Body of pancreas (tissue), 4 donors: ENCODE data around the gene DLG2. TPM values are rescaled to one million over a fixed set of nuclear protein-coding genes. Genes with fewer than 3 reads are reported as not detected.

Source experiments
- ATAC-seq: fragments of 150-250 bp; one replicate; pipeline ENCODE4 v1.9.1; 2016
- DNase-seq, 4 donors: peaks; one replicate each; pipeline ENCODE4 v3.0.0-alpha.2; 2019
- H3K27ac ChIP-seq, 4 donors: fragments of 200-600 bp; sonication (generic); 1 replicate in 3 of 4; 2 replicates in 1 of 4; pipeline versions ENCODE4 v1.5.1 to v1.6.1; 2016 to 2019; ENCODE audit warnings: mild to moderate bottlenecking in 1 of 4, mixed read lengths in 1 of 4, moderate library complexity in 1 of 4
- H3K27me3 ChIP-seq, 2 donors: fragments of 200-600 bp; sonication (generic); one replicate each; pipeline ENCODE4 v1.6.0; 2016; ENCODE audit warnings: mild to moderate bottlenecking in 1 of 2
- H3K36me3 ChIP-seq, 2 donors: fragments of 200-600 bp; sonication (generic); replicated peaks in 1 of 2; 2 replicates each; pipeline ENCODE4 v1.5.1; 2016; ENCODE audit warnings: low read depth in 2 of 2; ENCODE audit not compliant: insufficient read depth in 1 of 2
- H3K4me1 ChIP-seq: fragments of 200-600 bp; sonication (generic); one replicate; pipeline ENCODE4 v1.6.0; 2016
- H3K4me3 ChIP-seq, 2 donors: fragments of 200-600 bp; sonication (generic); 1 replicate in 1 of 2; 2 replicates in 1 of 2; pipeline ENCODE4 v1.5.1; 2016 to 2019
- H3K9me3 ChIP-seq, 3 donors: fragments of 200-600 bp; sonication (generic); 1 replicate in 2 of 3; 2 replicates in 1 of 3; pipeline ENCODE4 v1.5.1; 2016
- CTCF ChIP-seq, 7 experiments: fragments of 450-650 bp in 4 of 7; fragments of 200-600 bp in 3 of 7; sonication (generic) in 3 of 7; IDR thresholded peaks; one replicate each; pipeline ENCODE4 v1.5.1; 2016 to 2019; ENCODE audit warnings: antibody characterized with exemption in 7 of 7
- POLR2A ChIP-seq, 3 donors: fragments of 450-650 bp; IDR thresholded peaks; one replicate each; pipeline ENCODE4 v1.6.1; 2016; ENCODE audit warnings: antibody characterized with exemption in 3 of 3, mild to moderate bottlenecking in 2 of 3
- WGBS, 2 donors: methylation state at CpG; one replicate each; pipeline ENCODE4 v1.1.5; 2017; 5-methylcytosine and 5-hydroxymethylcytosine counted together
- intact Hi-C: fragments of 100-400 bp; cut with DNase I; formaldehyde crosslinking; loops from one replicate; pipeline ENCODE4 v1.15.1; 2023
- total RNA-seq, 2 donors: library from RNA; depleted of rRNA; stranded (reverse); fragments of >200 nt; gene quantifications; one replicate each; pipeline ENCODE4 v1.1.0, GENCODE V29; 2016

Gene DLG2
- total RNA-seq, 2 donors from 2014 or later: 6.0 to 13.2 TPM

DNA sequence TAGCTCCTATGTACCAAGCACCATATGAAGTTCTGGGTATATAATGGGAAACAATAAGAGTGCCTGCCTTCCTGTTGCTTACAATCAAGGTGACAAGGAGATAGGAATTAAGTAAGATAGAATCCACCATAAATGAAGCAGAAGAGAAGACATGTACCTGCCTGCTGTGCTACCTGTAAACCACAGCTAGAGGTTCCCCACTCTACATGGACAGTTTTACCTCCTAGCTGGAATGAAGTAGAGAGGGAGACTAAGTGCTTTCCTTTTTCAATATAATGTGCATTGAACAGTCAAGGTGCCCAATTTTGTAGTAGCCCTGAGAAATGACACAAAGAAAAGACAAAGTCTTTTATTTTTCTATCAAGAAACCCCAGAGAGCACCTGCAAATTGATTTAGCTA lies 984.6 kb downstream of the DLG2 start:
- intact Hi-C loops: no loop called here
- H3K9me3 ChIP-seq: no peaks in the 10 kb centered on the region
- no peak overlapping the region for H3K27ac ChIP-seq
- no peaks in the 10 kb centered on the region for H3K36me3 ChIP-seq
- H3K4me1 ChIP-seq: peaks cover 17% of the 10 kb centered on the region
- H3K27me3 ChIP-seq: no peaks in the 10 kb centered on the region
- ATAC-seq: no peak
- no peak for DNase-seq
- H3K4me3 ChIP-seq: no peak overlapping the region
- no peak for TF ChIP-seq POLR2A (IDR thresholded peaks at IDR 0.05)
- peak in 2 of 7 experiments; percentile 6 to 32 for TF ChIP-seq CTCF (IDR thresholded peaks at IDR 0.05)

DNA sequence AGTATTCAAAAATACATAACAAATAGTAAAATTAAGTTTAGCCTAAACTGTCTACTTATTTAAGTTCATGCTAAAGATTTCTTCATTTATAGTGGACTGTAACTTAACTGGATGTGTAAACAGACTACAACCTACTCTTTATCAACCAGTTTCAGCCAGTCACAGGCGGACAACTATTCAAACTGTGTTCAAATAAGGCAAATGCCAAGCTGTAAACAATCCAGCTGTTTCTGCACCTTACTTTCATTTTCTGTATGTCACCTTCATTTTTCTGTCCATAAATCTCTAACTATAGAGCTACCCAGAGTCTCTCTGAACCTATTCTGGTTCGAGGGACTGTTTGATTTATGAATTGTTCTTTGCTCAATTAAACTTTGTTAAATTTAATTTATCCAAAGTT lies 992.8 kb downstream of the DLG2 start:
- intact Hi-C loops: no loop called here
- ATAC-seq (no peak), DNase-seq (peak in 1 of 4 donors; percentile 21)
- peaks cover 5% of the 10 kb centered on the region for H3K4me1 ChIP-seq
- H3K9me3 ChIP-seq: no peaks in the 10 kb centered on the region
- no peak overlapping the region for H3K27ac ChIP-seq
- no peaks in the 10 kb centered on the region for H3K27me3 ChIP-seq
- 33 to 45% methylated on average over 2 of the region's 2 CpGs for WGBS, 2 donors
- TF ChIP-seq POLR2A (IDR thresholded peaks at IDR 0.05): no peak
- TF ChIP-seq CTCF (IDR thresholded peaks at IDR 0.05): no peak
- H3K36me3 ChIP-seq: no peaks in the 10 kb centered on the region
- no peak overlapping the region for H3K4me3 ChIP-seq

- Histone ChIP-seq H3K9me3 (no peaks in the 10 kb centered on the region), H3K36me3 (no peaks in the 10 kb centered on the region), H3K4me1 (no peaks in the 10 kb centered on the region), H3K27me3 (no peaks in the 10 kb centered on the region), H3K27ac (no peak overlapping the region), H3K4me3 (no peak overlapping the region)
- ATAC-seq (no peak), DNase-seq (no peak)
- WGBS, 2 donors: 45 to 52% methylated on average over 4 of the region's 4 CpGs
- TF ChIP-seq CTCF (IDR thresholded peaks at IDR 0.05) (no peak), POLR2A (IDR thresholded peaks at IDR 0.05) (no peak)
- intact Hi-C loops: no loop called here
Observed at GRCh38 chr11:84628871-84629620, 998.1 kb downstream of the DLG2 start.

DNA sequence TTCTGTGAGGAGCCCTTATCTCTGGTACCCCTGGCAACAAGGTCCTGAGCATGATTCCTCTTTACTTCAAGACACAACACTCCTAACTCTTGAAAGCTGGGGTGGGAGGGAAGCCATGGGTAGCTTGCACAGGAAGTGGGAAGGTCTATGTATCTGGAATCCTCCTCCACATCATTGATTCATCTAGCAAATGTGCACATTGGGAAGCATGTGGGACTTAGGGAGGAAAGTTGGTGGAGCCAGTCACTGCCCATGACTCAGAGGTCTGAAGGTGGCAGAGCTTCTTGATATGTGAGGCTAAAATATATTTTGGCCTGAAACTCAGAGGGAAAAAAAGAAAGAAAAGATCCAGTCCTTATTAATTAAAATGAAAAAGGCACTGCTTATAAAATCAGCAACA lies 1000.9 kb downstream of the DLG2 start:
- Histone ChIP-seq H3K4me1 (no peaks in the 10 kb centered on the region), H3K9me3 (no peaks in the 10 kb centered on the region), H3K4me3 (no peak overlapping the region), H3K27me3 (no peaks in the 10 kb centered on the region), H3K36me3 (no peaks in the 10 kb centered on the region), H3K27ac (no peak overlapping the region)
- ATAC-seq (no peak), DNase-seq (no peak)
- intact Hi-C loops: no loop called here
- no peak for TF ChIP-seq POLR2A (IDR thresholded peaks at IDR 0.05)
- TF ChIP-seq CTCF (IDR thresholded peaks at IDR 0.05): no peak

DNA sequence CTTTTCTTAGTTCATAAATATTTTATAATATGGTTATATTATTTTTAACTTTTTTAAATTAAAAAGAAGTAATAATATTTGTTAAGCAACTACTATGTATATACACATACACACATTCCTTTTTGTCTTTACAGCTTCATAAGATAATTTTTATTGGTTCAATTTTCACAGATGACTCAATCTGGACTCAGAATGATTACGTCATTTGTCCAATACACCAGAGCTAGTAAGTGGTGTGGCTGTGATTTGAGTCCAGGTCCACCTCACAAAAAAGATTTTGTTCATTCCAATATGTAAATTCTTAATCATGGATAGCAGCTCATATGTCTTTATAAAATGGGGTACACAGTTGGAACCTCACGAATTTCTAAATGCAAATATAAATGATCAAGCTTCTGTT lies 1014.5 kb downstream of the DLG2 start:
- TF ChIP-seq CTCF (IDR thresholded peaks at IDR 0.05) (no peak), POLR2A (IDR thresholded peaks at IDR 0.05) (no peak)
- no peak overlapping the region for H3K27ac ChIP-seq
- no peak for ATAC-seq
- no peak overlapping the region for H3K4me3 ChIP-seq
- H3K9me3 ChIP-seq: no peaks in the 10 kb centered on the region
- no peak for DNase-seq
- H3K36me3 ChIP-seq: no peaks in the 10 kb centered on the region
- no peaks in the 10 kb centered on the region for H3K27me3 ChIP-seq
- intact Hi-C loops: no loop called here
- H3K4me1 ChIP-seq: peaks cover 22% of the 10 kb centered on the region
- 82 to 88% methylated on average over 2 of the region's 2 CpGs for WGBS, 2 donors
